ENCODE data around the gene COPS2.
A peak's percentile ranks its signal among the peaks of the same experiment; 100 is the strongest.

Gene COPS2

GRCh38 chr15:49155110-49155833 is at the start of gene COPS2:
TSS of gene COPS2 (minus strand) at chr15:49155599. CDS start at chr15:49155578, 21 bp downstream.
- peak within 1 kb of the TSS; percentile 73 to 95 for H3K4me3 ChIP-seq (replicated peaks in 1 of 2; ENCODE audit: low read depth in 2 of 2, low read length in 2 of 2)
- peak; percentile 99 to 100 for DNase-seq (ENCODE audit: low read depth in 2 of 2)
- TF ChIP-seq CTCF (IDR thresholded peaks at IDR 0.05; ENCODE audit: low read depth, low read length) = no peak

- no peak for TF ChIP-seq CTCF (IDR thresholded peaks at IDR 0.05; ENCODE audit: low read depth, low read length)
Measured at GRCh38 chr15:49200347-49200746, 44.9 kb upstream of the COPS2 start.

GRCh38 chr15:49199666-49200065 is 44.3 kb upstream of the COPS2 start:
- H3K4me3 ChIP-seq (replicated peaks in 1 of 2; ENCODE audit: low read depth in 2 of 2, low read length in 2 of 2) = no peak overlapping the region
- peak; percentile 15 to 72 for DNase-seq (ENCODE audit: low read depth in 2 of 2)
- no peak for TF ChIP-seq CTCF (IDR thresholded peaks at IDR 0.05; ENCODE audit: low read depth, low read length)

More at GRCh38 chr15:49200347-49200746, 44.9 kb upstream of the COPS2 start:
- no peak for DNase-seq (ENCODE audit: low read depth in 2 of 2)
- no peak overlapping the region for H3K4me3 ChIP-seq (replicated peaks in 1 of 2; ENCODE audit: low read depth in 2 of 2, low read length in 2 of 2)

- no peak for DNase-seq (ENCODE audit: low read depth in 2 of 2)
- TF ChIP-seq CTCF (IDR thresholded peaks at IDR 0.05; ENCODE audit: low read depth, low read length) = no peak
- H3K4me3 ChIP-seq (replicated peaks in 1 of 2; ENCODE audit: low read depth in 2 of 2, low read length in 2 of 2) = no peak overlapping the region
Measured at GRCh38 chr15:49196856-49197255, 41.5 kb upstream of the COPS2 start.

DNA sequence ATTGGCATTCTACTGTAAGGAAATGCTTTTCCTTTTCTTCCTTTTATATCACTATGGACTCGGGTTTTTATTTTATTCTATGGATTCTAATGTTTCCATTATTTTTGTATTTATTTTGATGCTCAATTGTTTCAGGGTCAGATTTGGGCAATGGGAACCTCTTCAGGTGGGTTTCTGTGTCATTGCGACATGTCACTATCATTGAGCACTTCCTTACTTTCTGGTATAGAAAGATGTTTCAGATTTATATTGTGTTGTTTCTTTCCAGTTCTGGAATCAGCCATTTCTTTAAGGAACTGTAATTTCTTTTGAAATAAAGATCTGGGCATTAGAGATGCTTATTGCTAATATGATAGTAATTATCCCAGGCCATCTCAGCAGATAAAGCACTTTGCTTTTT is 36.5 kb upstream of the COPS2 start:
- H3K4me3 ChIP-seq (replicated peaks in 1 of 2; ENCODE audit: low read depth in 2 of 2, low read length in 2 of 2) = no peak overlapping the region
- TF ChIP-seq CTCF (IDR thresholded peaks at IDR 0.05; ENCODE audit: low read depth, low read length) = no peak
- DNase-seq (ENCODE audit: low read depth in 2 of 2) = no peak

- TF ChIP-seq CTCF (IDR thresholded peaks at IDR 0.05; ENCODE audit: low read depth, low read length) = no peak
- no peak for DNase-seq (ENCODE audit: low read depth in 2 of 2)
- H3K4me3 ChIP-seq (replicated peaks in 1 of 2; ENCODE audit: low read depth in 2 of 2, low read length in 2 of 2) = no peak overlapping the region
Measured at GRCh38 chr15:49190586-49190985, 35.2 kb upstream of the COPS2 start.

GRCh38 chr15:49189631-49190030 is 34.2 kb upstream of the COPS2 start:
- peak in 1 of 2 donors; percentile 46 for DNase-seq (ENCODE audit: low read depth in 2 of 2)
- TF ChIP-seq CTCF (IDR thresholded peaks at IDR 0.05; ENCODE audit: low read depth, low read length) = no peak
- H3K4me3 ChIP-seq (replicated peaks in 1 of 2; ENCODE audit: low read depth in 2 of 2, low read length in 2 of 2) = no peak overlapping the region
